Omental fat pad (tissue), 4 donors: ENCODE results near the gene HPN. TPM values are rescaled to one million over a fixed set of nuclear protein-coding genes. Genes with fewer than 3 reads are reported as not detected.
"Not testable (repeated sequence)": the region's sequence is repeated elsewhere in the genome, so short reads cannot be mapped to it uniquely, and the experiment has no call there.

Source experiments
- ATAC-seq: fragments of 150-250 bp; one replicate; pipeline ENCODE4 v1.9.1; 2016; ENCODE audit warnings: mild to moderate bottlenecking, moderate library complexity; ENCODE audit not compliant: low FRiP score
- DNase-seq: peaks from one replicate; pipeline ENCODE4 v3.0.0-alpha.2; 2019; ENCODE audit warnings: low spot score
- CTCF ChIP-seq, 3 donors: fragments of 450-650 bp; IDR thresholded peaks; one replicate each; pipeline ENCODE4 v1.5.1; 2016 to 2017; ENCODE audit warnings: antibody characterized with exemption in 3 of 3, mild to moderate bottlenecking in 3 of 3, moderate library complexity in 2 of 3
- total RNA-seq, 4 donors: library from RNA; depleted of rRNA; stranded (reverse); fragments of >200 nt; gene quantifications; one replicate each; pipeline ENCODE4 v1.1.0, GENCODE V29; 2016

The HPN gene
- total RNA-seq, 4 donors from 2014 or later: 0.95 to 1.4 (median 1.2) TPM

DNA sequence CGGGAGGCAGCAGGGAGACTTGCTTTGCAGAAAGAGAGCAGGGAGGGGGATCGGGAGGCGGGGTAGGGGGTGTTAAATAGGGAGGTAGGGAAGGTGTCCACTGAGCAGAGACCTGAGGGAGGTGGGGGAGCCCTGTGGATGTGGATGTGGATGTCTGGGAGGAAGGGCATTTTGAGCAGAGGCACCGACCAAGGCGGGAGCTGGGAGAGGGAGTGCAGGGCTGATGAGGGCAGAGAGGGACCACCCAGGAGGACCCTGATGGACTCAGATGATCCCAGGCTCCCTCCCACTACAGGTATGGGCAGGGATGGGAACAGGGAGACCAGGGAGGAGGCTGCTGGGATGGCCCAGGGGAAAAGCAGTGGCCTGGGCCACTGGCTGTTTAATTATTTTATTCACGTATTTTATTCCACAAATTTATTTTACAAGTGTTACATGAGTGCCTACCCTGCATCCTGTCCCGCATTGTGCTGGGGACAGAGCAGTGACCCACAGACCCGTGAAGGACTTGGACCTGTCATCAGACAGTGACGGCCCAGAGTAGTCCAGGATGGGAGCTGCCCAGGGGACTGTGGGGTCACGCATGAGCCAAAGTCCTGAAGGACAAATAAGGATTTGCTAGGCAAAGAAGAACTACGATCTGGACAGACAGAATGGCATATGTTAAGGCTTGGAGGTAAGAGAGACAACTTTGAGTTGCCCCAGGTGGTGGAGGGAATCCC, 36.1 kb upstream of the HPN start:
- DNase-seq (no peak), ATAC-seq (no peak)
- TF ChIP-seq CTCF (IDR thresholded peaks at IDR 0.05): no peak

GRCh38 chr19:35006007-35006341, 35.5 kb upstream of the HPN start:
- DNase-seq, ATAC-seq: not testable (repeated sequence)

GRCh38 chr19:35006342-35006998, 35.1 kb upstream of the HPN start:
- TF ChIP-seq CTCF (IDR thresholded peaks at IDR 0.05): no peak
- ATAC-seq: peak; percentile 30
- DNase-seq: no peak

DNA sequence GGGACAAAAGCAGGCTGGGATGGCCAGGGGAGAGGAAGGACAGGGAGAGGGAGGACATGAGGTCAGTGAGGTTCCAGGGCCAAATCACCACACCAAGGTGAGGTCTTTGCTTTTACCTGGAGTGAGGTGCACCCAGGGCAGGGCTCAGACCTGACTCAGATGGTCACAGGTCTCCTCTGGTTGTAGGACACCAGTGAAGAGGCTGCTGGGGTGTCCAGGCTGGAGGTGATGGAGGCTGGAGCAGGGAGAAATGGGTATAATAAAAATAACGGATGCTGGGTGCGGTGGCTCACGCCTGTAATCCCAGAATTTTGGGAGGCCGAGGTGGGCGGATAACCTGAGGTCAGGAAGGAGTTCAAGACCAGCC, 34.5 kb upstream of the HPN start:
- ATAC-seq: no peak
- TF ChIP-seq CTCF (IDR thresholded peaks at IDR 0.05): no peak
- no peak for DNase-seq

DNA sequence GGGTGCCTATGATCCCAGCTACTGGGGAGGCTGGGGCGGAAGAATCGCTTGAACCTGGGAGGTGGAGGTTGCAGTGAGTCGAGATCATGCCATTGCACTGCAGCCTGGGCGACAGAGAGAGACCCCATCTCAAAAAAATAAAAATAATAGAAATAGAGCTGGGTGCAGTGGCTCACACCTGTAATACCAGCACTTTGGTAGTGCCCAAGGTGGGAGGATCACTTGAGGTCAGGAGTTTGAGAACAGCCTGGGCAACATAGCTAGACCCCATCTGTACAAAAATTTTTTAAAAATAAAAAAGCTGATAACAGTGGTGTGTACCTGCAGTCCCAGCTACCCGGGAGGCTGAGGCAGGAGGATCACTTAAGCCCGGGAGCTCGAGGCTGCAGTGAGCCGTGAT, 34.1 kb upstream of the HPN start:
- not testable (repeated sequence) for DNase-seq, ATAC-seq

DNA sequence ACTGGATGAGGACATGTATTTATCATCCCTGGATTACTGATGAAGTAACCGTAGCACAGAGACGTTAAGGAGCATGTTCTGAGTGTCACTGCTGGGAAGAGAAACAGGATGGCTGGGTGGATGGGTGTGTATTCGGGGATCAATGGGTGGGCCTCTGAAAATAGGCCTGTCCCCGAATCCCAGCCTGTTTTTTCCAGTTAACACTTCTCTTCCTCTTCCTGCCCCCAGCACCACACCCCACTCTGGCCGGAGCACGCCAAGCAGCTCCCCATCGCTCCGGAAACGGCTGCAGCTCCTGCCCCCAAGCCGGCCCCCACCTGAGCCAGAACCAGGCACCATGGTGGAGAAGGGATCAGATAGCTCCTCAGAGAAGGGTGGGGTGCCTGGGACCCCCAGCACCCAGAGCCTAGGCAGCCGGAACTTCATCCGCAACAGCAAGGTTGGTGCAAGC, 32.6 kb upstream of the HPN start:
- ATAC-seq (no peak), DNase-seq (no peak)
- TF ChIP-seq CTCF (IDR thresholded peaks at IDR 0.05): no peak

DNA sequence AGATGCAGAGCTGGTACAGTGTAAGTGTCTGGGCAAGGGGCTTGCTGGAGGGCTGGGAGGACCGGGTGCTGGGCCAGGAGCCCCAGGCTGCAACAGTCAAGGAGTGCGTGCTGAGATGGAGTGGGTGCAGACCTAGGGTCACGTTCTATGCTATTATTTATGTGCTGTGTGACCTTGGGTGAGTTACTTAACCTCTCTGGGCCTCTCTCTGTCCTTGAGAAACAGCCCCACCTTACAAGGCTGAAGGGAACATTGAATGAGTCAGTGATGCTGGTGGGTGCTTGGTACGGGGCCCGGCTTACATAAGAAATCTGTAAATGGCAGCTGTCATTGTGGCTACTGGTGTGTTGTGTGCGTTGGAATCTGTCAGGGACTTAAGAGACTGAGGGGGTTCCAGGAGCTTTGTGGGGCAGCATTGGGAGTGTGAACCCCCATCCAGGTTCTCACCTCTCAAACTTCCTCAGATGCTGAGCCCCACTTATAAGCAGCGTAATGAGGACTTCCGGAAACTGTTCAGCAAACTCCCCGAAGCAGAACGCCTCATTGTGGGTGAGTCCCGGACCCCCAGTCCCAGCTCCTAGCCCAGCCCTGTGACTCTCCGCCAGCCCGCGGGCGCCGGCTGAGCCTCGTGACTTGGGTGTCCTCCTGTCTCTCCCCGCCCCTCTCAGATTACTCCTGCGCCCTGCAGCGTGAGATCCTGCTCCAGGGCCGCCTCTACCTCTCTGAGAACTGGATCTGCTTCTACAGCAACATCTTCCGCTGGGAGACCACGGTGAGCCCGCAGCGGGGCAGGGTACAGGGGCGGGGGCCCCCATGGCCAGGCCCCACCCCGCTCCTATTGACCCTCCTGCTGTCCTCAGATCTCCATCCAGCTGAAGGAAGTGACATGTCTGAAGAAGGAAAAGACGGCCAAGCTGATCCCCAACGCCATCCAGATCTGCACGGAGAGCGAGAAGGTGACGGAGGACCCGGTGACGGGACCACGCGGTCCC, 31.8 kb upstream of the HPN start:
- no peak for TF ChIP-seq CTCF (IDR thresholded peaks at IDR 0.05)
- ATAC-seq (no peak), DNase-seq (no peak)
